Suprapubic skin (tissue), 4 donors: ENCODE results near the gene ZNF784. TPM values are rescaled to one million over a fixed set of nuclear protein-coding genes. Genes with fewer than 3 reads are reported as not detected.
A peak's percentile ranks its signal among the peaks of the same experiment; 100 is the strongest.

Experiments
- DNase-seq, 2 donors: peaks; one replicate each; pipeline ENCODE4 v3.0.0-alpha.2; 2019; ENCODE audit warnings: low spot score in 2 of 2
- H3K27ac ChIP-seq: fragments of 200-600 bp; sonication (generic); one replicate; pipeline ENCODE4 v1.5.1; 2019
- H3K27me3 ChIP-seq: fragments of 200-600 bp; sonication (generic); one replicate; pipeline ENCODE4 v1.5.1; 2019
- H3K36me3 ChIP-seq: fragments of 200-600 bp; sonication (generic); one replicate; pipeline ENCODE4 v1.5.1; 2019
- H3K4me1 ChIP-seq: fragments of 200-600 bp; sonication (generic); one replicate; pipeline ENCODE4 v1.5.1; 2019
- H3K4me3 ChIP-seq: fragments of 200-600 bp; sonication (generic); one replicate; pipeline ENCODE4 v1.5.1; 2019; ENCODE audit warnings: mild to moderate bottlenecking
- H3K9me3 ChIP-seq: fragments of 200-600 bp; sonication (generic); one replicate; pipeline ENCODE4 v1.5.1; 2019
- CTCF ChIP-seq, 2 donors: fragments of 200-600 bp in 1 of 2; fragments of 450-650 bp in 1 of 2; sonication (generic) in 1 of 2; IDR thresholded peaks; one replicate each; pipeline ENCODE4 v1.5.1; 2016 to 2019; ENCODE audit warnings: antibody characterized with exemption in 2 of 2, mild to moderate bottlenecking in 1 of 2, moderate library complexity in 1 of 2
- EP300 ChIP-seq: sonication (generic); formaldehyde crosslinking; IDR thresholded peaks from one replicate; pipeline ENCODE4 v1.6.1; 2017; ENCODE audit warnings: antibody characterized with exemption
- POLR2A ChIP-seq, 2 donors: fragments of 450-650 bp; IDR thresholded peaks; one replicate each; pipeline ENCODE4 v1.6.1; 2017; ENCODE audit warnings: antibody characterized with exemption in 2 of 2, mild to moderate bottlenecking in 2 of 2, moderate library complexity in 2 of 2
- POLR2AphosphoS5 ChIP-seq, 3 donors: sonication (generic); formaldehyde crosslinking; IDR thresholded peaks; one replicate each; pipeline ENCODE4 v1.6.1; 2017; ENCODE audit warnings: antibody characterized with exemption in 3 of 3
- WGBS: methylation state at CpG from one replicate; pipeline ENCODE4 v1.1.5; 2018; 5-methylcytosine and 5-hydroxymethylcytosine counted together
- total RNA-seq, 4 donors: library from RNA; depleted of rRNA; stranded (reverse); fragments of >200 nt; gene quantifications; one replicate each; pipeline ENCODE4 v1.1.0, GENCODE V29; 2016

Gene ZNF784
- total RNA-seq, 4 donors from 2014 or later, result 4.3 to 8.0 (median 6.5) TPM

GRCh38 chr19:55581823-55582223 is 42.5 kb downstream of the ZNF784 start:
- Histone ChIP-seq H3K4me1 (peaks cover 38% of the 10 kb centered on the region), H3K27me3 (peaks cover 3% of the 10 kb centered on the region), H3K36me3 (peaks cover 23% of the 10 kb centered on the region), H3K4me3 (no peak overlapping the region), H3K9me3 (no peaks in the 10 kb centered on the region), H3K27ac (no peak overlapping the region)
- 15% methylated on average over 6 of the region's 6 CpGs for WGBS
- DNase-seq, result no peak
- no peak for TF ChIP-seq CTCF (IDR thresholded peaks at IDR 0.05)
- no peak for TF ChIP-seq EP300
- no peak for TF ChIP-seq POLR2AphosphoS5 (IDR thresholded peaks at IDR 0.05)
- no peak for TF ChIP-seq POLR2A (IDR thresholded peaks at IDR 0.05)

DNA sequence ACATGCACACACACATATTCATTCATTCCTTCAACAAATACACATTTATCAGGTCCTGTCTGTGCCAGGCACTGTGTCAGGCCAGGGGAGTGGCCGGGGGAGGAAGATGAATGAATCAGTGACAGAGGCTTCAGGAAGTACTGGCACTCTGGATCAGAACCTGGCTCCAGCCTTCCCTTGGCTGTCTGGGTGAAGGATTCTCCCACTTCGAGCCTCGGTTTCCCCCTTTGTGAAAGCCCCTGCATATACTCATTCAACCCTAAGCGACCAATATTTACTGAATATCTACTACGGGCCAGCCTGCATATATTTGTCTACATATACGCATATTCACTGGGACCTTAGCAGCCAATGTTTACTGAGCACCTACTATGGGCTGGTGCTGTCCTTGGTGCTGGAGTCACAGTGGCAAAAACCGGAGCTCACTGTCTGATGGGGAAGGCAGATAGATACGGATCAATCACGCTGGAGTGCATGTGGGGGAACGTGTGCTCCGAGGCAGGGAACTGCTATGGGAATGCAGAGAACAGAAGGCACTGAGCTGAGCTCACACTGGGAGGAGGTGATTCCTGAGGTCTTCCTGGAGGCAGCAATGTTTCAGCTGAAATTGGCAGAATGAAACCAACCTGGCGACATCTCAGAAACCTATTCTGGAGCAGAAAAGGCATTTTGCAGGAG is 43.1 kb downstream of the ZNF784 start:
- DNase-seq, result no peak
- H3K4me1 ChIP-seq, result peaks cover 33% of the 10 kb centered on the region
- H3K9me3 ChIP-seq, result no peaks in the 10 kb centered on the region
- WGBS, result 21% methylated on average over 8 of the region's 12 CpGs
- TF ChIP-seq CTCF (IDR thresholded peaks at IDR 0.05), result no peak
- no peak for TF ChIP-seq EP300
- no peak for TF ChIP-seq POLR2AphosphoS5 (IDR thresholded peaks at IDR 0.05)
- TF ChIP-seq POLR2A (IDR thresholded peaks at IDR 0.05), result no peak
- peak overlapping the region; percentile 71 for H3K27ac ChIP-seq
- H3K4me3 ChIP-seq, result peak overlapping the region; percentile 70
- H3K27me3 ChIP-seq, result peaks cover 3% of the 10 kb centered on the region
- peaks cover 23% of the 10 kb centered on the region for H3K36me3 ChIP-seq

DNA sequence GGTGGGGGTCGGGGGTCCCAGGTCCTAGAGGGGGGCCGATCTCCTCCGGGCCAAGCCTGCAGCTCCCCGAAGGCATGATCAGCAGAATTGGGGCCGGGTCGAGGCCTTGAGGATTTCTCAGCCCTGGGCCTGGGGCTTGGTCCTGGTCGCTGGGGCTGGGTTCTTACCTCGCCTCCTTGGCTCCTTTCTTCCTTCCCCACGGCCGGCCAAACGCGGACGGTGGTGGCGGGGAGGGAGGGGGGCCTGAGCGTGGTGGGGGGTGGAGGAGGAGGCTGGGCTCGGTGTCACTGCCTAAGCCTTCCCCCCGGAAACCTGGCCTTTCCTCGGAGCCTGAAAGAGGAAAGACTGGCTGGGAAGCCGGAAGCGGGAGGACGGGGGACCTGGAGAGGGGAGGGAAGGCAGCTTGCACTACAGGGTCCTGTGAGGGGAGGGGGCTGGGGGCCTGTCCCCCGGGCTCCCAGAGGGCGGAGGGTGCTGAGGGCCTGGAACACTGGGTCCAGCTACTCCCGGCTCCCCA is 43.7 kb downstream of the ZNF784 start, which contains the start of gene ZNF579:
ZNF579 (minus strand) TSS at position 221 of the 517 bp plus-strand sequence. CDS start 1,209 bp downstream, outside the sequence.
- TF ChIP-seq POLR2AphosphoS5 (IDR thresholded peaks at IDR 0.05) (peak in 1 of 3 donors; percentile 22), EP300 (no peak), POLR2A (IDR thresholded peaks at IDR 0.05) (no peak), CTCF (IDR thresholded peaks at IDR 0.05) (no peak)
- H3K27me3 ChIP-seq, result peaks cover under 1% of the 10 kb centered on the region
- H3K4me1 ChIP-seq, result peaks cover 27% of the 10 kb centered on the region
- H3K27ac ChIP-seq, result peak within 1 kb of the TSS; percentile 71
- WGBS, result no CpG with 5 or more reads among the region's 24 CpGs
- H3K4me3 ChIP-seq, result peak within 1 kb of the TSS; percentile 70
- H3K9me3 ChIP-seq, result no peaks in the 10 kb centered on the region
- DNase-seq, result peak; percentile 89 to 92
- peaks cover 23% of the 10 kb centered on the region for H3K36me3 ChIP-seq

DNA sequence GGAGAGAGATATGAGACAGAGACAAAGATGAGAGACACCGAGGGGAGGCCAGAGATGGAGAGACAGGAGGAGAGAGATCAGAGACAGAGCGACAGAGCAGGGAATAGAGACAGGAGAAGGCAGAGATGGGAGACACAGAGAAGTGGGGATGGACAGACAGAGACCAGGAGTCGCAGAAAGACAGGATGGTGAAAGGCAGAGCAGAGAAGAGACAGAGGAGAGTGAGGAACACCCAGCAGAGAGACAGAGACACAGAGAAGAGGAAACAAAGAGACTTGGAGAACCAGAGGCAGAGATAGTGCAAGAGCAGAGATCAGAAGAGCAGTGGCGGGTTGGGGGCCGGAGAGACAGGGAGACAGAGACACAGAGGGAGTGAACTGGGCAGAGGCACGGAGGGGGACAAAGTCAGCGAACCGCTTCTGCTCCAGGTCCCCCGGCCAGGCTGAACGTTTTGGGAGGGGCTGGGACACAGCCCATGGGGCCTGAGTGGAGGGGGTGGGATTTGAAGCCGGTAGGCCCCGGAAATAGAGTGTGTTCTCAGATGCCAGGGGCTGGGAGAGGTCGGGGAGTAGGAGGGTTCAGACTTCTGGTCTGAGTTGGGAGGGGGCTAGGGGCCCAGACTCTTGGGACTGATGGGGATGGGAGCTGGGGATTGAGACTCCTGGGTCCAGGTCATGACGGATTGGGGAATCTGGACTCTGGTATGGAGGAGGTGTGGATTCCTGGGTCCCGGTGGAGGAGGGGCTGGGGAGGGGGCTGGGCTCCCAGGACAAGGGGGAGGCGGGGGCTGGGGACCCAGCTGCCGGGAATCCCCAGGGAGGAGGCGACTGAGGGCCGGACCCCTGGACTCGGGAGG is 44.4 kb downstream of the ZNF784 start:
- H3K27ac ChIP-seq, result peak overlapping the region; percentile 71
- DNase-seq, result no peak
- no peaks in the 10 kb centered on the region for H3K27me3 ChIP-seq
- WGBS, result 11% methylated on average over 18 of the region's 20 CpGs
- TF ChIP-seq CTCF (IDR thresholded peaks at IDR 0.05) (no peak), EP300 (no peak), POLR2A (IDR thresholded peaks at IDR 0.05) (no peak), POLR2AphosphoS5 (IDR thresholded peaks at IDR 0.05) (no peak)
- peak overlapping the region; percentile 70 for H3K4me3 ChIP-seq
- H3K9me3 ChIP-seq, result no peaks in the 10 kb centered on the region
- H3K4me1 ChIP-seq, result peaks cover 23% of the 10 kb centered on the region
- peaks cover 23% of the 10 kb centered on the region for H3K36me3 ChIP-seq
